HG02943 (cell line): ENCODE results near the gene SLC39A9.
"Not testable (repeated sequence)": the region's sequence is repeated elsewhere in the genome, so short reads cannot be mapped to it uniquely, and the experiment has no call there.

ENCODE experiments used
- ATAC-seq: cut with Tn5 transposase; IDR thresholded peaks from one replicate; pipeline ENCODE4 v1.9.1; 2021; ENCODE audit warnings: mild to moderate bottlenecking, low read depth, moderate library complexity; ENCODE audit not compliant: unreplicated experiment

SLC39A9 gene

GRCh38 chr14:69366761-69367160 lies 31.7 kb upstream of the SLC39A9 start:
- no peak for ATAC-seq

GRCh38 chr14:69368381-69368780 lies 30.1 kb upstream of the SLC39A9 start:
- no peak for ATAC-seq

GRCh38 chr14:69370061-69370460 lies 28.4 kb upstream of the SLC39A9 start:
- ATAC-seq = no peak

GRCh38 chr14:69372146-69372545 lies 26.3 kb upstream of the SLC39A9 start:
- ATAC-seq = no peak

GRCh38 chr14:69373104-69373503 lies 25.4 kb upstream of the SLC39A9 start:
- ATAC-seq = no peak

- no peak for ATAC-seq
Measured at GRCh38 chr14:69374235-69374634, 24.3 kb upstream of the SLC39A9 start.

GRCh38 chr14:69375182-69375581 lies 23.3 kb upstream of the SLC39A9 start:
- ATAC-seq = no peak

GRCh38 chr14:69375722-69376121 lies 22.8 kb upstream of the SLC39A9 start:
- no peak for ATAC-seq

GRCh38 chr14:69376439-69376838 lies 22.1 kb upstream of the SLC39A9 start:
- no peak for ATAC-seq

GRCh38 chr14:69378274-69378673 lies 20.2 kb upstream of the SLC39A9 start:
- ATAC-seq = no peak

GRCh38 chr14:69387311-69387710 lies 11.2 kb upstream of the SLC39A9 start:
- no peak for ATAC-seq

- ATAC-seq = not testable (repeated sequence)
Measured at GRCh38 chr14:69391400-69391799, 7.1 kb upstream of the SLC39A9 start.

GRCh38 chr14:69392481-69392880 lies 6.0 kb upstream of the SLC39A9 start:
- ATAC-seq = no peak

- no peak for ATAC-seq
Measured at GRCh38 chr14:69395929-69396328, 2.6 kb upstream of the SLC39A9 start.

- no peak for ATAC-seq
Measured at GRCh38 chr14:69398818-69399210, 322 bp downstream of the SLC39A9 start.

GRCh38 chr14:69399750-69400149 lies 1.3 kb downstream of the SLC39A9 start:
- ATAC-seq = no peak

- ATAC-seq = no peak
Measured at GRCh38 chr14:69400154-69400553, 1.7 kb downstream of the SLC39A9 start.

GRCh38 chr14:69401841-69402240 lies 3.3 kb downstream of the SLC39A9 start:
- ATAC-seq = no peak

- no peak for ATAC-seq
Measured at GRCh38 chr14:69404478-69404877, 6.0 kb downstream of the SLC39A9 start.

- ATAC-seq = no peak
Measured at GRCh38 chr14:69404883-69405282, 6.4 kb downstream of the SLC39A9 start.

GRCh38 chr14:69405762-69406161 lies 7.3 kb downstream of the SLC39A9 start:
- no peak for ATAC-seq

GRCh38 chr14:69408331-69408960 lies 10.0 kb downstream of the SLC39A9 start:
- ATAC-seq = no peak

- ATAC-seq = no peak
Measured at GRCh38 chr14:69413483-69413882, 15.0 kb downstream of the SLC39A9 start.
